Common myeloid progenitor, CD34-positive (primary cell): ENCODE measurements around the gene SLC8A1.
A peak's percentile ranks its signal among the peaks of the same experiment; 100 is the strongest.

Experiments
- CTCF ChIA-PET: fragments of 350-600 bp; sonication (Branson Sonifier 250); formaldehyde crosslinking; loops from one replicate; lab custom pipeline; 2021; ENCODE audit warnings: antibody characterized with exemption; lab: Charles Lee
- POLR2A ChIA-PET: fragments of 350-600 bp; sonication (Branson Sonifier 250); formaldehyde crosslinking; loops from one replicate; lab custom pipeline; 2021; ENCODE audit warnings: antibody characterized with exemption; lab: Charles Lee
- DNase-seq, 3 donors: peaks; one replicate each; pipeline versions ENCODE4 v3.0.0 to v3.0.0-alpha.2; 2013
- H3K27ac ChIP-seq, 2 experiments: 1 replicate in 1 of 2; 2 replicates in 1 of 2; pipeline ENCODE4 v1.7.0; 2013; ENCODE audit warnings: inconsistent platforms in 2 of 2, low read length in 2 of 2, mild to moderate bottlenecking in 2 of 2, low read depth in 1 of 2, moderate library complexity in 1 of 2; ENCODE audit not compliant: severe bottlenecking in 2 of 2, insufficient read depth in 1 of 2, poor library complexity in 1 of 2
- H3K27me3 ChIP-seq, 5 experiments: replicated peaks in 2 of 5; 1 replicate in 3 of 5; 2 replicates in 2 of 5; pipeline versions ENCODE4 v1.6.1 to v1.7.0; 2013; ENCODE audit warnings: low read length in 4 of 5, mild to moderate bottlenecking in 2 of 5, moderate library complexity in 2 of 5, inconsistent platforms in 1 of 5; ENCODE audit not compliant: insufficient read depth in 5 of 5, control insufficient read depth in 4 of 5
- H3K36me3 ChIP-seq, 4 experiments: 1 replicate in 2 of 4; 2 replicates in 2 of 4; pipeline versions ENCODE4 v1.6.1 to v1.7.0; 2013; ENCODE audit warnings: low read length in 3 of 4, control low read depth in 1 of 4, mild to moderate bottlenecking in 1 of 4; ENCODE audit not compliant: control insufficient read depth in 4 of 4, insufficient read depth in 4 of 4
- H3K4me1 ChIP-seq, 4 experiments: 1 replicate in 3 of 4; 2 replicates in 1 of 4; pipeline versions ENCODE4 v1.6.1 to v1.7.1; 2013; ENCODE audit warnings: low read length in 3 of 4, mild to moderate bottlenecking in 3 of 4, control low read depth in 1 of 4, inconsistent platforms in 1 of 4, moderate library complexity in 1 of 4; ENCODE audit not compliant: control insufficient read depth in 4 of 4, insufficient read depth in 4 of 4; ENCODE audit errors: control extremely low read depth in 1 of 4
- H3K4me3 ChIP-seq, 7 experiments: 1 replicate in 4 of 7; 2 replicates in 3 of 7; pipeline versions ENCODE4 v1.5.1 to v1.7.0; 2013; ENCODE audit warnings: mild to moderate bottlenecking in 7 of 7, low read length in 6 of 7, moderate library complexity in 6 of 7, inconsistent platforms in 2 of 7, low read depth in 2 of 7, control low read depth in 1 of 7; ENCODE audit not compliant: insufficient read depth in 4 of 7, control insufficient read depth in 1 of 7; ENCODE audit errors: extremely low read depth in 1 of 7
- H3K9me3 ChIP-seq, 5 experiments: 1 replicate in 4 of 5; 2 replicates in 1 of 5; pipeline versions ENCODE4 v1.6.1 to v1.7.1; 2013; ENCODE audit warnings: low read length in 4 of 5, mild to moderate bottlenecking in 2 of 5, inconsistent platforms in 1 of 5, low read depth in 1 of 5, moderate library complexity in 1 of 5; ENCODE audit not compliant: control insufficient read depth in 4 of 5, insufficient read depth in 2 of 5; ENCODE audit errors: control extremely low read depth in 1 of 5
- WGBS: methylation state at CpG from one replicate; pipeline ENCODE4 v1.1.5; 2013; ENCODE audit not compliant: insufficient coverage; 5-methylcytosine and 5-hydroxymethylcytosine counted together

The SLC8A1 gene

DNA sequence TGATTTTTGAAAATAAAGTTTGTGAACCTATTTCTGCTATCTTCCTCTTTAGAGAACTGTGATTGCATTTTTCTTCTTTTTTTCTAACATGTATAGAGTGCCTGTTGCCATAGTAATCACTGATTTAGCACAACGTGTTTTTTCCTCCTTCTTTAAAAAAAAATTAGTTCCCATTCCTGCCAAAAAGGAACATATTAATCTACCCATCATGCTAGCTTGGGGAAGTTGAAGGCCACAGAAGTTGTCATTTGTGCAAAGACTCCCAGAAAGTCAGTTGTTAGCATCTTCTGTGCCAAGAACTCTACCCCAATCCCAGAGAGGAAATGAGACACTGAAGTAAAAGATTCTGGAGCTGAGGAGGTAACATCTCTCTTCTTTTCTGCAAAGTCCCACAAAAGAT, 57.3 kb downstream of the SLC8A1 start:
- Histone ChIP-seq H3K27ac (no peak overlapping the region), H3K36me3 (no peaks in the 10 kb centered on the region), H3K9me3 (no peaks in the 10 kb centered on the region), H3K4me3 (no peak overlapping the region), H3K27me3 (no peaks in the 10 kb centered on the region), H3K4me1 (no peaks in the 10 kb centered on the region)
- CTCF ChIA-PET: no interaction called here
- DNase-seq: peak in 2 of 3 donors; percentile 4 to 12
- 0% methylated on average over 1 of the region's 1 CpG for WGBS
- POLR2A ChIA-PET: interaction anchor here (0.6 kb wide), 1 partner anchor 546 kb away, joined by 4 read pairs; no protein-coding TSS in a partner anchor

DNA sequence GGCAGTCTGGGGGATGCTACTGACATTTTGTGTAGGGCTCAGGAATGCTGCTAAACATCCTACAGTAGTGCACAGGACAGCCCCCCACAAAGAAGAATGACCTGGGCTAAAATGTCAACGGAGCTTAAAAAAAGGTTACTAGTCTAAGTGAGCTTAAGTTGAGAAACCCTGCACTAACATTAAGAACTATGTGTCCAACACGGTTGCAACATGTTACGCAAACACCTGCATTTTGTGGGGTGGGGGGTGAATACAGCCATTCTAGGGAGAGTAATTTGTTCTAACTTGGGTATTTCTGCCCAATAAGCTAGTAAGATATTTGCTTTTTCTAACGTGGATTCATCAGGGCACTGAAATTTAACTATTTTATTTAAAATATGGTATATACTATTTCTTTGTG, 57.9 kb downstream of the SLC8A1 start:
- WGBS: 100% methylated on average over 2 of the region's 4 CpGs

DNA sequence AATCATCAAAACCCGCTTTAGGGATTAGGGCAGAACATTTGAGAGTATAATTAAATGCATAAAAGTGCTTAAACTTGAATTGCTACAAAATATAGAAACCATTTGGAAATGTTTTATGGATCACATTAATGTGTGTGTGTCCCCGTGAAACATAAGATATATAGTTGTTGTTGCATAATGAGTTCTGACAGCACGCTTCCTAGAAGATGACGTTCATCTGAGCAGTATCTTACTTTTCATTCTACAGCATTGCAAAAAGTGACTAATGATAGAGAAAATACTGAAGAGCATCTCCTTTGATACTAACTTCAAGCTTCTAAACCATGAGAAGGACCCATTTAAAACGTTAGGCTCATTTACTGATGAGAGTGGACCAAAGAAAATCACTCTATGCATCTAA, 63.7 kb downstream of the SLC8A1 start:
- no peak for DNase-seq
- CTCF ChIA-PET: interaction anchor here (1.4 kb wide), 1 partner anchor 48 kb away, joined by 3 read pairs; no protein-coding TSS in a partner anchor
- WGBS: 88% methylated on average over 2 of the region's 5 CpGs
- no peaks in the 10 kb centered on the region for H3K27me3 ChIP-seq
- H3K27ac ChIP-seq: no peak overlapping the region
- H3K36me3 ChIP-seq: no peaks in the 10 kb centered on the region
- POLR2A ChIA-PET: no interaction called here
- no peaks in the 10 kb centered on the region for H3K9me3 ChIP-seq
- no peak overlapping the region for H3K4me3 ChIP-seq
- H3K4me1 ChIP-seq: peaks cover 0 to 7% (median 0%) of the 10 kb centered on the region in 4 experiments

More for the DNA sequence above, 57.9 kb downstream of the SLC8A1 start:
- H3K27ac ChIP-seq: no peak overlapping the region
- no peaks in the 10 kb centered on the region for H3K4me1 ChIP-seq
- no peaks in the 10 kb centered on the region for H3K27me3 ChIP-seq
- ChIA-PET POLR2A (interaction anchor here (0.6 kb wide), 1 partner anchor 545 kb away, joined by 4 read pairs; no protein-coding TSS in a partner anchor), CTCF (no interaction called here)
- no peak for DNase-seq
- no peak overlapping the region for H3K4me3 ChIP-seq
- H3K9me3 ChIP-seq: no peaks in the 10 kb centered on the region
- no peaks in the 10 kb centered on the region for H3K36me3 ChIP-seq

DNA sequence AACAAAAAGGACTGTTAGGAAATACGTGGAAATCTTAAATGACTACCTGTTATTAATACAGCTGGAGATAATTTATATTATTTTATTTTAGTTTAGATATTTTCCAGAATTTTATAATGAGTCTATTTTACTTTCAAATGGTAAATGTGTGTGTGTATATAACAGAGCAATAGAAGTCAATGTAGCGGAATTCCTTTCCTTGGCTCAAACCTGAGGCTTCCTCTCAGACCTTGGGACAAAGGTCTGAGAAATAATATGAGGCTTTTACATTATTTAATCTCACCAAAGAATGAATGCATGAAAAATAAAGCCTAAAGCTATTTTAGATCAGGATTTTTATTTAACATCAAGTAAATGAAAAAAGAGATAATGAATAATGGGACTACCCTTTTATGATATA, 65.7 kb downstream of the SLC8A1 start:
- Histone ChIP-seq H3K4me3 (no peak overlapping the region), H3K4me1 (peaks cover 0 to 7% (median 0%) of the 10 kb centered on the region in 4 experiments), H3K36me3 (no peaks in the 10 kb centered on the region), H3K27ac (no peak overlapping the region), H3K27me3 (no peaks in the 10 kb centered on the region), H3K9me3 (peaks cover 0 to 10% (median 4%) of the 10 kb centered on the region in 5 experiments)
- ChIA-PET CTCF (no interaction called here), POLR2A (no interaction called here)
- no peak for DNase-seq
- WGBS: no CpG with 5 or more reads among the region's 2 CpGs

DNA sequence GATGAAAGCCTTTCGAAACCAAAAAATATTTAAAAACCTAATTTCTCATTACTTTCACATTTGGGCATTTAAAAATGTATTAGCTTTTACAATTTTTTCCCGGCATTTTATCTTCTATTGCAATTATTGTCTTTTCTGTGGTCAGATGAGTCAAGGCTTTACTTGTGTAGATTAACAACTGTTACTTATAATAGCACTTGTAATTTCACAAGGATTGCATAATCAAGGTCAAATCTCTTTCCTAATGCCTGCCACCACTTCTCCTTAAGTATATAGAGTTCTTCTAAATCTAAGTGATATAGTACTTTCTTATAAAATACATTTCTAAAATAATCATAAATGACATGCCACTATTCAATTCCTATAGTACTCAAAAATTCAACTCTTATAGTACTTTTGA, 67.2 kb downstream of the SLC8A1 start:
- POLR2A ChIA-PET: no interaction called here
- H3K27me3 ChIP-seq: no peaks in the 10 kb centered on the region
- H3K27ac ChIP-seq: no peak overlapping the region
- peaks cover 0 to 7% (median 0%) of the 10 kb centered on the region in 4 experiments for H3K4me1 ChIP-seq
- DNase-seq: peak in 2 of 3 donors; percentile 57 to 60
- no CpG with 5 or more reads among the region's 2 CpGs for WGBS
- no peaks in the 10 kb centered on the region for H3K36me3 ChIP-seq
- CTCF ChIA-PET: no interaction called here
- peaks cover 2 to 20% (median 6%) of the 10 kb centered on the region in 5 experiments for H3K9me3 ChIP-seq
- no peak overlapping the region for H3K4me3 ChIP-seq

DNA sequence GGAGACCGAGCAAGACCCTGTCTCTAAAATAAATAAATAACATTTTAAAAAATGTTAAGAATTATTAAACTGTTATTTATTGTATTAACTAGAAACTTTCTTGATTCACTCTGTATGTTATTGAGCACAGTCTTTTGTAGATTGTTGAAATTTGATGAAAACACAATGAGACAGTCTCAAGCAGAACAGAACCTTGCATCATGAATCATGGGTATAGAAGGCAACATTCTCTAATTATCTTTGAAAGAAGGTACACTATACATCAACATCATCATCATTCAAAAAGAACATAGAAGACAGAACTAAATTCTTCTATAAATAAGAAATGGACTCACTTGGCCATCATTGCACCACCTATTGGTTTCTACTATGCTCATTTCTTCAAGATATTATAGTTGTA, 67.7 kb downstream of the SLC8A1 start:
- CTCF ChIA-PET: no interaction called here
- WGBS: no CpG with 5 or more reads among the region's 1 CpG

DNA sequence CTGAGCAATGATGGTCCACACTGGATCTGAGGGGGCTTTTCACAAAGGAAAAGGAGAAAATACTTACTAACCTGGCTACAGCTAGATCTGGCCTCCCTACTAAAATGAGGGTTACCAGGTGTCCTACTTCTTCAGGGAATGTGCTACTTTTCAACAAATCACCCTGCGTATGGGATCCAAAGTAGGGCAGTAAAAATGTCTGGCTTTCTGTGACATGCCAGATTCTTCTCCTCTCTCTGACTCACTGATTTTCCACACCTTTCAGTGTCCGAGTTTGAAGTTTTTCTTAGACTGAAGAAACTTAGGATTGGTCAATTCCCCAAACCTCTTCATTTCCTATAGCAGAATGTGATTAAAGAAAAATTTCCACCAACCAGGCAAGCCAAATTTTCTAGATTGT, 71.2 kb downstream of the SLC8A1 start:
- POLR2A ChIA-PET: no interaction called here

More for the DNA sequence above, 67.7 kb downstream of the SLC8A1 start:
- no peak for DNase-seq
- Histone ChIP-seq H3K27ac (no peak overlapping the region), H3K4me3 (no peak overlapping the region), H3K36me3 (no peaks in the 10 kb centered on the region), H3K4me1 (peaks cover 0 to 7% (median 0%) of the 10 kb centered on the region in 4 experiments), H3K27me3 (no peaks in the 10 kb centered on the region), H3K9me3 (peaks cover 2 to 20% (median 6%) of the 10 kb centered on the region in 5 experiments)
- POLR2A ChIA-PET: no interaction called here

More for the DNA sequence above, 71.2 kb downstream of the SLC8A1 start:
- Histone ChIP-seq H3K27ac (no peak overlapping the region), H3K36me3 (no peaks in the 10 kb centered on the region), H3K27me3 (no peaks in the 10 kb centered on the region), H3K9me3 (peaks cover 2 to 20% (median 6%) of the 10 kb centered on the region in 5 experiments), H3K4me3 (no peak overlapping the region), H3K4me1 (peaks cover 0 to 7% (median 0%) of the 10 kb centered on the region in 4 experiments)
- CTCF ChIA-PET: no interaction called here
- DNase-seq: no peak
- WGBS: 92% methylated on average over 2 of the region's 2 CpGs
